Mesenchymal stem cell (in vitro differentiated cells and primary cell): Measurements from ENCODE around the gene DPP10.

ENCODE experiments used
- DNase-seq: peaks from one replicate; pipeline ENCODE4 v3.0.0-alpha.2; 2013
- H2AFZ ChIP-seq: one replicate; pipeline ENCODE4 v1.6.1; 2013; ENCODE audit warnings: low read depth, mild to moderate bottlenecking, control low read depth, inconsistent platforms, low read length, moderate library complexity
- H2AK5ac ChIP-seq: 2 replicates; pipeline ENCODE4 v1.6.1; 2013; ENCODE audit warnings: low read length, moderate library complexity, mild to moderate bottlenecking, inconsistent platforms; ENCODE audit not compliant: severe bottlenecking
- H2BK120ac ChIP-seq: one replicate; pipeline ENCODE4 v1.6.1; 2013; ENCODE audit warnings: low read depth, mild to moderate bottlenecking, inconsistent platforms, low read length, moderate library complexity
- H2BK12ac ChIP-seq, 2 experiments: one replicate each; pipeline ENCODE4 v1.6.1; 2013; ENCODE audit warnings: inconsistent platforms in 2 of 2, low read length in 2 of 2, mild to moderate bottlenecking in 2 of 2, moderate library complexity in 2 of 2, control low read depth in 1 of 2
- H2BK15ac ChIP-seq: one replicate; pipeline ENCODE4 v1.6.1; 2013; ENCODE audit warnings: mild to moderate bottlenecking, low read depth, inconsistent platforms; ENCODE audit not compliant: poor library complexity, severe bottlenecking
- H2BK5ac ChIP-seq: 2 replicates; pipeline ENCODE4 v1.6.1; 2013; ENCODE audit warnings: low read depth, mild to moderate bottlenecking, low read length, control low read depth, inconsistent platforms; ENCODE audit not compliant: poor library complexity, severe bottlenecking
- H3K14ac ChIP-seq, 2 experiments: one replicate each; pipeline ENCODE4 v1.6.1; 2013; ENCODE audit warnings: inconsistent platforms in 2 of 2, low read length in 2 of 2, control low read depth in 1 of 2, mild to moderate bottlenecking in 1 of 2, moderate library complexity in 1 of 2
- H3K18ac ChIP-seq, 2 experiments: one replicate each; pipeline ENCODE4 v1.6.1; 2013; ENCODE audit warnings: inconsistent platforms in 2 of 2, low read length in 2 of 2, control low read depth in 1 of 2, low read depth in 1 of 2, mild to moderate bottlenecking in 1 of 2
- H3K23ac ChIP-seq, 2 experiments: one replicate each; pipeline ENCODE4 v1.6.1; 2013; ENCODE audit warnings: inconsistent platforms in 2 of 2, low read length in 2 of 2, mild to moderate bottlenecking in 2 of 2, moderate library complexity in 2 of 2, control low read depth in 1 of 2
- H3K27ac ChIP-seq: 2 replicates; pipeline ENCODE4 v1.5.1; 2013; ENCODE audit warnings: mild to moderate bottlenecking, moderate library complexity, low read length, control low read depth, inconsistent platforms; ENCODE audit not compliant: poor library complexity, severe bottlenecking
- H3K27me3 ChIP-seq, 2 experiments: 2 replicates each; pipeline versions ENCODE4 v1.6.1 to v1.7.0; 2013; ENCODE audit warnings: low read length in 2 of 2, mild to moderate bottlenecking in 2 of 2, moderate library complexity in 2 of 2, control low read depth in 1 of 2, inconsistent platforms in 1 of 2; ENCODE audit not compliant: control insufficient read depth in 1 of 2, insufficient read depth in 1 of 2
- H3K36me3 ChIP-seq, 2 experiments: 2 replicates each; pipeline versions ENCODE4 v1.6.1 to v1.7.0; 2013; ENCODE audit warnings: low read length in 2 of 2, control low read depth in 1 of 2, inconsistent platforms in 1 of 2, low read depth in 1 of 2, mild to moderate bottlenecking in 1 of 2; ENCODE audit not compliant: insufficient read depth in 2 of 2, control insufficient read depth in 1 of 2
- H3K4ac ChIP-seq, 2 experiments: one replicate each; pipeline ENCODE4 v1.6.1; 2013; ENCODE audit warnings: inconsistent platforms in 2 of 2, low read length in 2 of 2, mild to moderate bottlenecking in 2 of 2, moderate library complexity in 2 of 2, control low read depth in 1 of 2, low read depth in 1 of 2
- H3K4me1 ChIP-seq: 2 replicates; pipeline ENCODE4 v1.6.1; 2013; ENCODE audit warnings: low read depth, low read length, control low read depth; ENCODE audit not compliant: control insufficient read depth, insufficient read depth
- H3K4me2 ChIP-seq: 2 replicates; pipeline ENCODE4 v1.6.1; 2013; ENCODE audit warnings: low read length, mild to moderate bottlenecking, inconsistent platforms; ENCODE audit not compliant: poor library complexity, severe bottlenecking
- H3K4me3 ChIP-seq, 2 experiments: 2 replicates each; pipeline versions ENCODE4 v1.5.1 to v1.7.0; 2013; ENCODE audit warnings: low read length in 2 of 2, mild to moderate bottlenecking in 2 of 2, control low read depth in 1 of 2, low read depth in 1 of 2; ENCODE audit not compliant: insufficient read depth in 1 of 2
- H3K79me1 ChIP-seq: replicated peaks from 2 replicates; pipeline ENCODE4 v1.6.1; 2013; ENCODE audit warnings: mild to moderate bottlenecking, control low read depth, low read length, inconsistent platforms; ENCODE audit not compliant: poor library complexity, severe bottlenecking
- H3K9ac ChIP-seq: 2 replicates; pipeline ENCODE4 v1.7.0; 2013; ENCODE audit warnings: mild to moderate bottlenecking, low read length, moderate library complexity
- H3K9me3 ChIP-seq: 2 replicates; pipeline ENCODE4 v1.7.0; 2013; ENCODE audit warnings: mild to moderate bottlenecking, low read length; ENCODE audit not compliant: control insufficient read depth
- H4K8ac ChIP-seq: one replicate; pipeline ENCODE4 v1.6.1; 2013; ENCODE audit warnings: inconsistent platforms, mild to moderate bottlenecking, low read length, moderate library complexity
- H4K91ac ChIP-seq: one replicate; pipeline ENCODE4 v1.6.1; 2013; ENCODE audit warnings: mild to moderate bottlenecking, low read length, inconsistent platforms
- WGBS: methylation state at CpG from one replicate; pipeline ENCODE4 v1.1.7; 2013; ENCODE audit warnings: mixed read lengths; 5-methylcytosine and 5-hydroxymethylcytosine counted together

DPP10 gene

DNA sequence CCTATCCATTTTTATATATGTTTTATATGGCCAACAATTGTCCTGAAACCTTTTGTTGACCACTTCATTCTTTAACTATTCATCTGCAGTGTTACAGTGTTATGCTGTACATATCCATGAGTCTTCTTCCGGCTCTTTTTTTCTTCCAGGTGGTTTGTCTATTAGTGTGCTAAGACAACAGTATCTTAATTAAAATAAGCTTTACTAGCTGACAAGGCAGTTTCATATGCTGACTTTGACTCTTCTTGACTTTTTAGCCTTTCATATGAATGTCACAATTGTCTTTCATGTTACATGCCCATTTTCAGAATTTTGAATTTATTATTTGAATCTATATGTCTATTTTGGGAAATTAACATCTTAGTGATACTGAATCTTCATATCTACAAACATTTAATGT, 1249.0 kb downstream of the DPP10 start:
- no CpG with 5 or more reads among the region's 1 CpG for WGBS

GRCh38 chr2:115694651-115695050, 1252.2 kb downstream of the DPP10 start:
- H2BK120ac ChIP-seq = no peak overlapping the region
- DNase-seq = no peak
- H3K4me1 ChIP-seq = no peaks in the 10 kb centered on the region
- H3K27ac ChIP-seq = no peak overlapping the region
- no peak overlapping the region for H3K23ac ChIP-seq
- H2BK12ac ChIP-seq = no peak overlapping the region
- no peak overlapping the region for H4K91ac ChIP-seq
- H3K9me3 ChIP-seq = peaks cover 28% of the 10 kb centered on the region
- H2AFZ ChIP-seq = no peak overlapping the region
- WGBS = 75% methylated on average over 1 of the region's 1 CpG
- no peaks in the 10 kb centered on the region for H3K36me3 ChIP-seq
- H3K4me3 ChIP-seq = no peak overlapping the region
- H3K9ac ChIP-seq = no peak overlapping the region
- no peaks in the 10 kb centered on the region for H3K79me1 ChIP-seq
- no peak overlapping the region for H2BK15ac ChIP-seq
- H2BK5ac ChIP-seq = no peak overlapping the region
- no peak overlapping the region for H3K4me2 ChIP-seq
- no peak overlapping the region for H4K8ac ChIP-seq
- H3K27me3 ChIP-seq = no peaks in the 10 kb centered on the region
- no peak overlapping the region for H3K18ac ChIP-seq
- no peak overlapping the region for H3K14ac ChIP-seq
- no peak overlapping the region for H2AK5ac ChIP-seq
- no peak overlapping the region for H3K4ac ChIP-seq

More for the DNA sequence above, 1249.0 kb downstream of the DPP10 start:
- H2AFZ ChIP-seq = no peak overlapping the region
- no peak overlapping the region for H3K4me3 ChIP-seq
- H3K27me3 ChIP-seq = no peaks in the 10 kb centered on the region
- no peak overlapping the region for H4K8ac ChIP-seq
- H2AK5ac ChIP-seq = no peak overlapping the region
- no peak overlapping the region for H3K14ac ChIP-seq
- DNase-seq = no peak
- H3K79me1 ChIP-seq = no peaks in the 10 kb centered on the region
- H2BK5ac ChIP-seq = no peak overlapping the region
- H4K91ac ChIP-seq = no peak overlapping the region
- no peak overlapping the region for H3K23ac ChIP-seq
- H3K9me3 ChIP-seq = peaks cover 23% of the 10 kb centered on the region
- H3K4me2 ChIP-seq = no peak overlapping the region
- no peak overlapping the region for H2BK15ac ChIP-seq
- no peak overlapping the region for H2BK120ac ChIP-seq
- H3K18ac ChIP-seq = no peak overlapping the region
- no peak overlapping the region for H3K9ac ChIP-seq
- no peaks in the 10 kb centered on the region for H3K4me1 ChIP-seq
- H3K36me3 ChIP-seq = no peaks in the 10 kb centered on the region
- no peak overlapping the region for H3K4ac ChIP-seq
- H3K27ac ChIP-seq = no peak overlapping the region
- no peak overlapping the region for H2BK12ac ChIP-seq

GRCh38 chr2:115733190-115733775, 1290.8 kb downstream of the DPP10 start:
- Histone ChIP-seq H2BK5ac (no peak overlapping the region), H3K27me3 (no peaks in the 10 kb centered on the region), H2AK5ac (no peak overlapping the region), H2AFZ (no peak overlapping the region), H2BK15ac (no peak overlapping the region), H3K36me3 (no peaks in the 10 kb centered on the region), H4K8ac (no peak overlapping the region), H3K18ac (no peak overlapping the region), H3K14ac (no peak overlapping the region), H3K27ac (no peak overlapping the region), H3K4me2 (no peak overlapping the region), H3K9ac (no peak overlapping the region), H3K79me1 (no peaks in the 10 kb centered on the region), H2BK12ac (no peak overlapping the region), H3K9me3 (peaks cover 17% of the 10 kb centered on the region), H3K4ac (no peak overlapping the region), H3K4me3 (no peak overlapping the region), H3K4me1 (no peaks in the 10 kb centered on the region), H2BK120ac (no peak overlapping the region), H3K23ac (no peak overlapping the region), H4K91ac (no peak overlapping the region)
- DNase-seq = no peak
- WGBS = 82% methylated on average over 1 of the region's 3 CpGs

GRCh38 chr2:115738111-115738510, 1295.7 kb downstream of the DPP10 start:
- Histone ChIP-seq H4K91ac (no peak overlapping the region), H3K27ac (no peak overlapping the region), H3K9me3 (peaks cover 14% of the 10 kb centered on the region), H3K79me1 (no peaks in the 10 kb centered on the region), H4K8ac (no peak overlapping the region), H3K4ac (no peak overlapping the region), H3K27me3 (no peaks in the 10 kb centered on the region), H3K18ac (no peak overlapping the region), H2BK5ac (no peak overlapping the region), H3K9ac (no peak overlapping the region), H2AK5ac (no peak overlapping the region), H3K4me3 (no peak overlapping the region), H3K23ac (no peak overlapping the region), H2BK12ac (no peak overlapping the region), H3K36me3 (no peaks in the 10 kb centered on the region), H3K4me2 (no peak overlapping the region), H3K4me1 (no peaks in the 10 kb centered on the region), H3K14ac (no peak overlapping the region), H2BK120ac (no peak overlapping the region), H2BK15ac (no peak overlapping the region), H2AFZ (no peak overlapping the region)
- no peak for DNase-seq
- WGBS = 75% methylated on average over 5 of the region's 5 CpGs
